HG03521 (cell line): ENCODE results near the gene TNFRSF12A.

Experiments
- ATAC-seq: cut with Tn5 transposase; IDR thresholded peaks from one replicate; pipeline ENCODE4 v1.9.1; 2021; ENCODE audit warnings: mild to moderate bottlenecking, moderate library complexity; ENCODE audit not compliant: unreplicated experiment

Gene TNFRSF12A

GRCh38 chr16:2985893-2986355, 34.2 kb upstream of the TNFRSF12A start:
- ATAC-seq, result no peak

GRCh38 chr16:2986623-2987188, 33.5 kb upstream of the TNFRSF12A start:
- no peak for ATAC-seq

GRCh38 chr16:2987286-2987685, 32.9 kb upstream of the TNFRSF12A start:
- ATAC-seq, result no peak

GRCh38 chr16:2987833-2988232, 32.3 kb upstream of the TNFRSF12A start:
- ATAC-seq, result no peak

GRCh38 chr16:2988590-2989099, 31.5 kb upstream of the TNFRSF12A start:
- no peak for ATAC-seq

- no peak for ATAC-seq
Measured at GRCh38 chr16:2990891-2991290, 29.3 kb upstream of the TNFRSF12A start.

GRCh38 chr16:2991566-2992261, 28.5 kb upstream of the TNFRSF12A start:
- no peak for ATAC-seq

GRCh38 chr16:2992383-2993081, 27.6 kb upstream of the TNFRSF12A start:
- no peak for ATAC-seq

GRCh38 chr16:2996298-2996697, 23.9 kb upstream of the TNFRSF12A start:
- ATAC-seq, result no peak

- no peak for ATAC-seq
Measured at GRCh38 chr16:2999929-3000328, 20.2 kb upstream of the TNFRSF12A start.

GRCh38 chr16:3000540-3000939, 19.6 kb upstream of the TNFRSF12A start:
- ATAC-seq, result no peak

- ATAC-seq, result no peak
Measured at GRCh38 chr16:3001316-3001715, 18.9 kb upstream of the TNFRSF12A start.

GRCh38 chr16:3003582-3004270, 16.4 kb upstream of the TNFRSF12A start:
- ATAC-seq, result peak; percentile 95

GRCh38 chr16:3004319-3004718, 15.8 kb upstream of the TNFRSF12A start:
- peak; percentile 9 for ATAC-seq

GRCh38 chr16:3004781-3005284, 15.3 kb upstream of the TNFRSF12A start:
- ATAC-seq, result no peak

GRCh38 chr16:3007059-3007956, 12.9 kb upstream of the TNFRSF12A start:
- no peak for ATAC-seq

GRCh38 chr16:3007957-3008689, 12.0 kb upstream of the TNFRSF12A start:
- ATAC-seq, result no peak

GRCh38 chr16:3008690-3009037, 11.5 kb upstream of the TNFRSF12A start:
- ATAC-seq, result no peak

GRCh38 chr16:3009568-3010390, 10.4 kb upstream of the TNFRSF12A start:
- ATAC-seq, result no peak
